Calu3 (cell line): ENCODE measurements around the gene DCLK1. TPM values are rescaled to one million over a fixed set of nuclear protein-coding genes. Genes with fewer than 3 reads are reported as not detected.

Experiments used
- BruUV-seq: library from RNA; stranded (reverse); fragments of 400-500 nt; replicated peaks from 2 replicates; lab custom pipeline; 2021; lab: Mats Ljungman, UMichigan
- CTCF ChIA-PET: fragments of 300-600 bp; sonication (Branson Sonifier 250); formaldehyde crosslinking; loops from one replicate; lab custom pipeline; 2022; ENCODE audit warnings: antibody characterized with exemption; lab: Charles Lee
- DNase-seq: peaks from one replicate; pipeline ENCODE4 v3.0.0; 2022
- H3K27ac Mint-ChIP-seq: one replicate; pipeline ENCODE4 v1.8.0; 2022; ENCODE audit warnings: mixed read lengths; ENCODE audit not compliant: unreplicated experiment
- H3K27me3 Mint-ChIP-seq: one replicate; pipeline ENCODE4 v1.8.0; 2022; ENCODE audit warnings: mixed read lengths; ENCODE audit not compliant: unreplicated experiment
- H3K36me3 Mint-ChIP-seq: one replicate; pipeline ENCODE4 v1.8.0; 2022; ENCODE audit warnings: mild to moderate bottlenecking, moderate library complexity, mixed read lengths; ENCODE audit not compliant: insufficient read depth, unreplicated experiment
- H3K4me1 Mint-ChIP-seq: one replicate; pipeline ENCODE4 v1.8.0; 2022; ENCODE audit warnings: mild to moderate bottlenecking, low read depth, mixed read lengths; ENCODE audit not compliant: unreplicated experiment
- H3K4me3 Mint-ChIP-seq: one replicate; pipeline ENCODE4 v1.8.0; 2022; ENCODE audit warnings: mild to moderate bottlenecking, low read depth, moderate library complexity, mixed read lengths; ENCODE audit not compliant: unreplicated experiment
- H3K9me3 Mint-ChIP-seq: one replicate; pipeline ENCODE4 v1.8.0; 2022; ENCODE audit warnings: low read depth, mixed read lengths; ENCODE audit not compliant: unreplicated experiment
- intact Hi-C: fragments of 100-400 bp; cut with micrococcal nuclease; formaldehyde crosslinking; loops from one replicate; pipeline ENCODE4 v1.10.0; 2022; ENCODE audit not compliant: unreplicated experiment
- total RNA-seq: library from RNA; stranded (reverse); gene quantifications from 2 replicates; pipeline ENCODE4 v1.2.3, GENCODE V29; 2022
- TF ChIP-seq, protein P1 (sequence below): fragments of 200-600 bp; IDR thresholded peaks from one replicate; pipeline ENCODE4 v1.8.0; 2022; ENCODE audit warnings: antibody characterized with exemption; ENCODE audit not compliant: unreplicated experiment

The DCLK1 gene
- total RNA-seq, 1 experiment from 2014 or later = not detected

DNA sequence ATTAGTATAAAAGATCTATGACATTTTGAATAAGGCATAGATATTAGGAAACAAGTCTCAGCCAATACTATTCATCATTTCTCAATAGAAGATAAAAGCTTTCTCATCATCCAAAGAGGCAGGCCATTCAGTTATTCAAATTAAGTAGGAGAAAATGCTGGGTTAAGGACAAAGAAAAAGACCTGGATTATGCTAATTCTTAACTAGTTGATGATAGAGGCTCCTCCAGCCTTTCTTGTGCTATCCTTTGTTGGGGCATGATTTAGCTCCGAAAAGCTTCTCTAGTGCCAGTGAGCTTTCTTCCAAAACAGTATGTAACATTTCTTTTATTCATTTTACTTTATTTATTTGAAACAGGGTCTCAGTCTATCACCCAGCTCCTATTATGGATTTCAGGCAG is 223.0 kb downstream of the DCLK1 start:
- Mint-ChIP-seq H3K27me3 (peaks cover 10% of the 10 kb centered on the region), H3K9me3 (no peaks in the 10 kb centered on the region), H3K27ac (no peak overlapping the region), H3K36me3 (no peaks in the 10 kb centered on the region), H3K4me1 (no peaks in the 10 kb centered on the region), H3K4me3 (no peak overlapping the region)
- no TSS peak for BruUV-seq
- intact Hi-C loops = no loop called here
- DNase-seq = no peak
- TF ChIP-seq, protein P1, sequence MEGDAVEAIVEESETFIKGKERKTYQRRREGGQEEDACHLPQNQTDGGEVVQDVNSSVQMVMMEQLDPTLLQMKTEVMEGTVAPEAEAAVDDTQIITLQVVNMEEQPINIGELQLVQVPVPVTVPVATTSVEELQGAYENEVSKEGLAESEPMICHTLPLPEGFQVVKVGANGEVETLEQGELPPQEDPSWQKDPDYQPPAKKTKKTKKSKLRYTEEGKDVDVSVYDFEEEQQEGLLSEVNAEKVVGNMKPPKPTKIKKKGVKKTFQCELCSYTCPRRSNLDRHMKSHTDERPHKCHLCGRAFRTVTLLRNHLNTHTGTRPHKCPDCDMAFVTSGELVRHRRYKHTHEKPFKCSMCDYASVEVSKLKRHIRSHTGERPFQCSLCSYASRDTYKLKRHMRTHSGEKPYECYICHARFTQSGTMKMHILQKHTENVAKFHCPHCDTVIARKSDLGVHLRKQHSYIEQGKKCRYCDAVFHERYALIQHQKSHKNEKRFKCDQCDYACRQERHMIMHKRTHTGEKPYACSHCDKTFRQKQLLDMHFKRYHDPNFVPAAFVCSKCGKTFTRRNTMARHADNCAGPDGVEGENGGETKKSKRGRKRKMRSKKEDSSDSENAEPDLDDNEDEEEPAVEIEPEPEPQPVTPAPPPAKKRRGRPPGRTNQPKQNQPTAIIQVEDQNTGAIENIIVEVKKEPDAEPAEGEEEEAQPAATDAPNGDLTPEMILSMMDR = no peak
- CTCF ChIA-PET = no interaction called here

DNA sequence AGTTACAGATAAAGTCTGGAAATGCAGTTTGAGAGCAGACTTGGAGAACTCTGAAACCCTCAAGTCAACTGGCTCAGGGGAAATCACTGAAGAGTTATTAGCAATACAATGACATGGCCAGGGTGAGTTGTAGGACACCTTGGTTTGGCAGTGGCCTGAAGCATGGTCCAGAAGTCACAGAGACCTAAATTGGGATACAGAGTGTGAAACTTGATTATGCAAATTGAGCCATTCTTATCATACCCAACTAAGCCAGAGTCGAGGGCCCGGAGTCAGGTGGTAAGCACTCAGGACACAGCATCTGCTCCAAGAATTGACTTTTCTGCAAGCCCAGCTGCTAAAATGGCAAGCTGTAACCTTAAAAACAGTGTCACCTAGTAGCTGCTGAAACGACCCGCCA is 224.5 kb downstream of the DCLK1 start:
- H3K27me3 Mint-ChIP-seq = peaks cover 10% of the 10 kb centered on the region
- H3K4me3 Mint-ChIP-seq = no peak overlapping the region
- no peak overlapping the region for H3K27ac Mint-ChIP-seq
- TF ChIP-seq, protein P1 = no peak
- intact Hi-C loops = no loop called here
- H3K4me1 Mint-ChIP-seq = no peaks in the 10 kb centered on the region
- H3K36me3 Mint-ChIP-seq = no peaks in the 10 kb centered on the region
- CTCF ChIA-PET = no interaction called here
- no TSS peak for BruUV-seq
- DNase-seq = no peak
- H3K9me3 Mint-ChIP-seq = no peaks in the 10 kb centered on the region

DNA sequence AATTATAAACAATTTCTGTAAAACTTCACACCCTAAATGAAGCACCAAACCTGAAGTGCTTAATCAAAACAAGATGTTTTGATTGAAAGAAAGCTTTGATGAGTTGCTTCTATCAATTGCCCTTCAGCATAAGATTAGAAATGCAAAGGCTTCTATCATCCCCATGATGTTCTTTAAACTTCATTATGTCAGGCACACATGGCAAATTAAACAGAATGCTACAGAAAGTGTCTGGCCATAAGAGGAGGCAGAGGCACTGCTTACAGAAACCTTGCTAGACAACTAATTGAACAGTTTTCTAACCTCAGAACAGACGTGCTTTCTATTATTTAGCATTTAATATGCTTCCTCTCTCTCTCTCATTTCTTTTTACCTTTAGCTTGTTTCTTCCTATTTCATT is 228.1 kb downstream of the DCLK1 start:
- intact Hi-C loops = no loop called here
- Mint-ChIP-seq H3K4me1 (no peaks in the 10 kb centered on the region), H3K27me3 (no peaks in the 10 kb centered on the region), H3K36me3 (no peaks in the 10 kb centered on the region), H3K9me3 (no peaks in the 10 kb centered on the region), H3K4me3 (no peak overlapping the region), H3K27ac (no peak overlapping the region)
- CTCF ChIA-PET = no interaction called here
- no TSS peak for BruUV-seq
- TF ChIP-seq, protein P1 = no peak
- DNase-seq = no peak

DNA sequence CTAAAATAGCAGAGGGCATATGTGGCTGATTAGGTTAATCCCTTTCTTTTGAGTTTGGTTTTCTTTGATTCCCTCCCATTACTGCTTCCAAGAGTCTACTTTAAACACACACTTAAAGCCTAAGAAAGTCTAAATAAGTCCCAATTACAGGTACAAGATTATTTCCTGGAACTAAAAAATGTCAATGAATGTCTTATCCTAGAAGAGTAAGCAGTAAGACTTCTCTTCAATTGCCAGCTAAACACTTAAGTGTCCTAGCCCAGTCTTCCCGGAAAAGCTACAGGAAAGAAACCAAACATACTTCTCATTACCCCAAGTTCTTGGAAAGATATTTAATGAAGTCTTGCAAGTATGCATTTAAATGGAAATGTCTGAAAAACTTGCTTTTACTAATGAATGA is 233.1 kb downstream of the DCLK1 start:
- Mint-ChIP-seq H3K4me1 (no peaks in the 10 kb centered on the region), H3K27ac (no peak overlapping the region), H3K4me3 (no peak overlapping the region), H3K27me3 (no peaks in the 10 kb centered on the region), H3K9me3 (no peaks in the 10 kb centered on the region), H3K36me3 (no peaks in the 10 kb centered on the region)
- TF ChIP-seq, protein P1 = no peak
- intact Hi-C loops = no loop called here
- no peak for DNase-seq
- no TSS peak for BruUV-seq
- CTCF ChIA-PET = no interaction called here
